ENCODE data around the gene DOHH. TPM values are rescaled to one million over a fixed set of nuclear protein-coding genes. Genes with fewer than 3 reads are reported as not detected.

Gene DOHH
- total RNA-seq, 1 experiment from 2014 or later, result 22.3 TPM

DNA sequence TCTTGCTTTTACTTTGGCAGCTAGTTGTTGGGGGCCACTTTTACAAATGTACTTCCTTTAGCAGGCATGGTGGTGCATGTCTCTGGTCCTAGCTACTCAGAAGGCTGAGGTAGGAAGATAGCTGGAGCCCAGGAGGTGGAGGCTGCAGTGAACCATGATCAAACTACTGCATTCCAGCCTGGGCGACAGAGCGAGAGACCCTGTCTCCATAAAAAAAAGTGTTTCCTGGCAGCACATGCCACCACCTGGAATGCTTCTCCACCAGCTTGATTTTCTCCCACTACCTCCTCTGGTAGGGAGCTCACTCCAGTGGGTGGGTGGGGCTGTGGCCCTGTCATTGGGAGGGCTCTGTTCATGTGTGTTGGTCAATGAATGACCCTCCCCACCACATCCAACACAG lies 18.2 kb upstream of the DOHH start:
- Histone ChIP-seq H3K4me3 (ENCODE audit: low read depth, low read length, poor library complexity, severe bottlenecking) (no peak overlapping the region), H3K27ac (ENCODE audit: low read depth, low read length, poor library complexity, severe bottlenecking) (no peak overlapping the region), H3K36me3 (ENCODE audit: insufficient read depth, low read length, poor library complexity, severe bottlenecking) (peaks cover 10% of the 10 kb centered on the region), H3K9me3 (ENCODE audit: low read depth, low read length, poor library complexity, severe bottlenecking) (no peaks in the 10 kb centered on the region), H3K27me3 (replicated peaks; ENCODE audit: insufficient read depth, low read depth, low read length, poor library complexity) (no peaks in the 10 kb centered on the region), H3K4me1 (ENCODE audit: insufficient read depth, low read length, poor library complexity, severe bottlenecking) (no peaks in the 10 kb centered on the region)
- TF ChIP-seq EZH2 (IDR thresholded peaks at IDR 0.05; ENCODE audit: borderline replicate concordance, low read depth, low read length, poor library complexity, severe bottlenecking), result no peak
- TF ChIP-seq, protein P1, sequence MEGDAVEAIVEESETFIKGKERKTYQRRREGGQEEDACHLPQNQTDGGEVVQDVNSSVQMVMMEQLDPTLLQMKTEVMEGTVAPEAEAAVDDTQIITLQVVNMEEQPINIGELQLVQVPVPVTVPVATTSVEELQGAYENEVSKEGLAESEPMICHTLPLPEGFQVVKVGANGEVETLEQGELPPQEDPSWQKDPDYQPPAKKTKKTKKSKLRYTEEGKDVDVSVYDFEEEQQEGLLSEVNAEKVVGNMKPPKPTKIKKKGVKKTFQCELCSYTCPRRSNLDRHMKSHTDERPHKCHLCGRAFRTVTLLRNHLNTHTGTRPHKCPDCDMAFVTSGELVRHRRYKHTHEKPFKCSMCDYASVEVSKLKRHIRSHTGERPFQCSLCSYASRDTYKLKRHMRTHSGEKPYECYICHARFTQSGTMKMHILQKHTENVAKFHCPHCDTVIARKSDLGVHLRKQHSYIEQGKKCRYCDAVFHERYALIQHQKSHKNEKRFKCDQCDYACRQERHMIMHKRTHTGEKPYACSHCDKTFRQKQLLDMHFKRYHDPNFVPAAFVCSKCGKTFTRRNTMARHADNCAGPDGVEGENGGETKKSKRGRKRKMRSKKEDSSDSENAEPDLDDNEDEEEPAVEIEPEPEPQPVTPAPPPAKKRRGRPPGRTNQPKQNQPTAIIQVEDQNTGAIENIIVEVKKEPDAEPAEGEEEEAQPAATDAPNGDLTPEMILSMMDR (conservative IDR thresholded peaks at IDR 0.05; ENCODE audit: low read depth, low read length), result no peak
- POLR2A ChIA-PET (ENCODE audit: low non-redundant PET), result interaction anchor here (0.5 kb wide), 1 partner anchor 863 kb away, joined by 6 read pairs; no protein-coding TSS in a partner anchor
- no peak for DNase-seq (ENCODE audit: low spot score)
- intact Hi-C loops (cut with micrococcal nuclease; ENCODE audit: unreplicated experiment), result no loop called here
- CTCF ChIA-PET, result no interaction called here
- BruUV-seq (replicated peaks), result no TSS peak

DNA sequence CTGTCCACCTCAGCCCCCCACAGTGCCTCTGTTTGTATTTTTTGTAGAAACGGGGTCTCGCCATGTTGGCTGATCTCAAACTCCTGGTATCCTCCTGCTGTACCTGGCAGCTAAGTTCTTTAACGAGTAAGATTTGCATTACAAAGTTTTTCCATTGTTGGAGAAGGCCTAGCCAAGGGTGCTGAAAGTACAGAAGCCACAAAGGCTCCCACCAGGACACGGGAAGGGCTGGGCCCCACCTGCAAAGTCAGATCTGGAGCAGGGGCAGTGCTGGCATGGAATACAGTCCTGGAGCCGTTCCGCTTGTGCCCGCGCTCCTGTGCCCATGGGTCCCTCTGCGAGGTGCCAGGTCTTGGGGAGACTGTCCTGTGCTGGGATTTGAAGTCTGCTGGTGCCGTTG lies 17.8 kb upstream of the DOHH start:
- Histone ChIP-seq H3K36me3 (ENCODE audit: insufficient read depth, low read length, poor library complexity, severe bottlenecking) (peaks cover 6% of the 10 kb centered on the region), H3K4me1 (ENCODE audit: insufficient read depth, low read length, poor library complexity, severe bottlenecking) (no peaks in the 10 kb centered on the region), H3K27ac (ENCODE audit: low read depth, low read length, poor library complexity, severe bottlenecking) (no peak overlapping the region), H3K9me3 (ENCODE audit: low read depth, low read length, poor library complexity, severe bottlenecking) (no peaks in the 10 kb centered on the region), H3K4me3 (ENCODE audit: low read depth, low read length, poor library complexity, severe bottlenecking) (no peak overlapping the region), H3K27me3 (replicated peaks; ENCODE audit: insufficient read depth, low read depth, low read length, poor library complexity) (no peaks in the 10 kb centered on the region)
- POLR2A ChIA-PET (ENCODE audit: low non-redundant PET), result interaction anchor here (0.5 kb wide), 1 partner anchor 863 kb away, joined by 6 read pairs; no protein-coding TSS in a partner anchor
- intact Hi-C loops (cut with micrococcal nuclease; ENCODE audit: unreplicated experiment), result no loop called here
- no peak for DNase-seq (ENCODE audit: low spot score)
- no TSS peak for BruUV-seq (replicated peaks)
- CTCF ChIA-PET, result no interaction called here
- no peak for TF ChIP-seq EZH2 (IDR thresholded peaks at IDR 0.05; ENCODE audit: borderline replicate concordance, low read depth, low read length, poor library complexity, severe bottlenecking)
- TF ChIP-seq, protein P1 (conservative IDR thresholded peaks at IDR 0.05; ENCODE audit: low read depth, low read length), result no peak

DNA sequence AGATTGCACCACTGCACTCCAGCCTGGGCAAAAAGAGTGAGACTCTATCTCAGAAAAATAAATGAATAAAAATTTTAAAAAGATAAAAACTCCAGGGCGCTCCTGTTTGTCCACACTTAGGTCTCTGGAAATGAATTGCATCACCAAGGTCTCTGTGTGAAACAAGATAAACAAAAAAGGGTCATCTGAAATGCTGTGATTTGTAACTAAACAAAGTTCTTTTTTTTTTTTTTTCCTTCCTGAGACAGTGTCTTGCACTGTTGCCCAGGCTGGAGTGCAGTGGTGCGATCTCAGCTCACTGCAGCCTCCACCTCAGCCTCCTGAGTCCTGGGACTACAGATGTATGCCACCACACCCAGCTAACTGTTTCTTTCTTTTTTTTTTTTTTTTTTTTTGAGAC lies 17.2 kb upstream of the DOHH start:
- intact Hi-C loops (cut with micrococcal nuclease; ENCODE audit: unreplicated experiment), result no loop called here
- BruUV-seq (replicated peaks), result no TSS peak

More for the DNA sequence above, 17.2 kb upstream of the DOHH start:
- Histone ChIP-seq H3K4me1 (ENCODE audit: insufficient read depth, low read length, poor library complexity, severe bottlenecking) (no peaks in the 10 kb centered on the region), H3K27ac (ENCODE audit: low read depth, low read length, poor library complexity, severe bottlenecking) (no peak overlapping the region), H3K4me3 (ENCODE audit: low read depth, low read length, poor library complexity, severe bottlenecking) (no peak overlapping the region), H3K36me3 (ENCODE audit: insufficient read depth, low read length, poor library complexity, severe bottlenecking) (peaks cover 2% of the 10 kb centered on the region), H3K9me3 (ENCODE audit: low read depth, low read length, poor library complexity, severe bottlenecking) (no peaks in the 10 kb centered on the region), H3K27me3 (replicated peaks; ENCODE audit: insufficient read depth, low read depth, low read length, poor library complexity) (no peaks in the 10 kb centered on the region)
- CTCF ChIA-PET, result no interaction called here
- DNase-seq (ENCODE audit: low spot score), result no peak
- TF ChIP-seq, protein P1 (conservative IDR thresholded peaks at IDR 0.05; ENCODE audit: low read depth, low read length), result no peak
- TF ChIP-seq EZH2 (IDR thresholded peaks at IDR 0.05; ENCODE audit: borderline replicate concordance, low read depth, low read length, poor library complexity, severe bottlenecking), result no peak
- POLR2A ChIA-PET (ENCODE audit: low non-redundant PET), result no interaction called here

Measured in A673 (cell line).